HG03575 (cell line): ENCODE data around the gene DAB1.

Experiments
- ATAC-seq: cut with Tn5 transposase; IDR thresholded peaks from one replicate; pipeline ENCODE4 v1.9.1; 2021; ENCODE audit not compliant: unreplicated experiment, insufficient number of reproducible peaks, low FRiP score; ENCODE audit errors: extremely low read depth

DAB1 gene

DNA sequence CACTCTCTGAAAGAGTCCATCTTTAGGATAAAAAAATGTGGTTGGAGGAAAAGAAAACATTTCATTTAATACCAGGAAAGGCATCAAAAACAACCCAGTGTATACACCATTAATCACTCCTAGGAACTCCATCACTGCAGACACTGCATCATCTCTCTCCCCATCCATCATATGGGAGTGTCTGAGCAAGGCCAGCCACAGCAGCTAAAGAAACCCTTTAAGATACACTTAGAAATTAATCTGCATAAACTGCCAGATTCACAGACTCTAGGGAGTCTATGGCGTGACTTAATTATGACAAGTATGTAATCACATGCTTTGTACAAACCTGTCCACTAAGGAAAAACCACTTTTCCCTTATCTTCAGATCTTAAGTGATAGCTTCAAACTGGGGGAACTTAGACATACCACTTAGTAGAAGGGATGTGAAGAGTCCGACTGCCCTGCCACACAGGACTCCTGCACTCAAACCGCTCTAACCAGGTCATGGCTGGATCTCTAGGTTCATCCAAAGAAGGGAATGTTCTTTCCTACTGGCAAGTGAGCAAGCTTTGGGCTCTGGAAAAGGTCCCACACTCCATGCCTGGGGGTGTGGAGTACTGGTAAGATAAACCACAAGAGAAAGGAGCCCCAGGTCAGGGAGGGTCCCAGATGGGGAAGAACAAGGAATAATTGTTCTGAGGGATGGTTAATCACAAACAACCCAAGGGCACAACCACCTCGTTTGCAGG is 397.1 kb downstream of the DAB1 start:
- ATAC-seq, result no peak

DNA sequence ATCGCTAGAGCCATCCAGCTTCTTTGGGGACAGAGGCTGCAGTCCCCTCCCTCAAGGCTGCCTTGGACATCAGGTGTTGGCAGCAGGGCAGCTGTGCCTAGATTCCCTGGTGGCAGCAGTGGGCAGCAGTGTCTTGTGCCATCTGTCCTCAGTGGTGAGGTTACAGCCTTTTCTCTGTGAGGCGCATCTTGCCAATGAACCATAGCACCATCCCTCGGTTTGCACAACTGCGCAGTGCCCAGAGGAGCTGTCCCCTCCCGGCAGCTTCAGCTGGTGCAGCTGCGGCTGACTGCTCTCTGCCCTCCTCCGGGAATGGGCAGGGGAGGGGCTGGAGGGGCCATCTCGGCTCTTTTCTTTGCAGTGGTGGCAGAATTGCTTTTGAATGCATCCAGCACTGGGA is 399.0 kb downstream of the DAB1 start:
- no peak for ATAC-seq

DNA sequence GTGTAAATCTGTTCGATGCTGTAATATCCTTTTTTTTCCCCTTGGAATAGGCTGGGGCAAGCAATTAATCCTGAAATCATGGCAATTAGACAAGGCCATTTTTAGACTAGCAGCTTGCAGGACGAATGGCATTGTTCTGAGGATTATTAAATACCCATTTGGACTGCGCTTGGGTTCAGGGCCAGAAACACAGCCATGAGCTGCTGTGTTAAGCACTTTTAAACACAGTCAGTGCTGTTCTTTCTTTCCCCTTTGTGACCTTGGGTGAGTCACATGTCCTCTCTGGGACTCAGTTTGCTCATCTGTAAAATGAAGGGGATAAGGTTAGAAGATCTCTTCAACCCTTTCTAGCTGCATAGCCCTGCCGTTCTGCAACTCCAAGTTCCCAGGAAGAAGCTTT is 399.4 kb downstream of the DAB1 start:
- no peak for ATAC-seq

DNA sequence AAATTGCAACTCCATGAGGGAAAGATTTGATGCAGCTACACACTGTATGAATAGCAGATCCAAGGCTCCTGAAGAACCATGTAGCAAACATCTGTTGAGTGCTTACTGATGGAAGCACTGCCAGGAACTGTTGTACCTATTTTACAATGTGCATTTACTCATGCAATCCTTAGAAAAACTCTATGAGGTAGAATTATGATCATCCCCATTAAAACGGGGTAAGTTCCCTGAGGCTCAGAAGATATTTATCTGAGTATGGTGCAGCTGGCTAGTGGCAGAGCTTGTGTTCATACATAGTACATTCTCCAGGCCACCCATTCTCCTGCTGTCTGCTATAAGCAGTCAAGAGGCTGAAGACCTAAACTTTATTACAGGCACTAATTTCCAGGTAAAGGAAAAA is 403.6 kb downstream of the DAB1 start:
- no peak for ATAC-seq

DNA sequence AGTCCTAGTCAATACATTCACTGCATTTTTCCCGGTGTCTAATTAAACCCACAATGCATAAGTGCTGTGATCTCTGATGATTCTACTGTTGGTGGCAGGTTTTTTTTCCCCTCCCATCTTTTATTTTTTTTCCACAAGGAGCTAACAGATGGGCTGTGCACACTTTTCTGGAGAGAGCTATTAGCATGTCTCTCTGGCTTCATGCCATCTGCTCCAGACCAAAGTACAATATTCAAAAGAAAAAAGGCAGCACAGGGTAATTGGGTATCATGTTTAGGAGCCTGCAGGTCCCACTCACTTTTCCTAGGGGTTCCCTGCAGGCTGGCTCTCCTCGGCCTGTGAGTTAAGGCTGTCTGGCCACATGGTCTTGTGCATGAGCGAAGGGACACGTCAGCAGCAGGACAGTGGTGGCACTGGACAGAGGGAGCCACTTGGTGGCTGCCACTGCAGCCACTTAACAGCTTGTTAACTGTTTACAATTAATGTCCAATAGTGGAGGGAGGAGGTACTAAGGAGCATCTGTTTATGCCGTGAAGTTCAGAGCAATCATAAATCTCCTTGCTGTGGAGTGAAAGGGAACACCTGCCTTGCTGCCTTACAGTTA is 404.5 kb downstream of the DAB1 start:
- ATAC-seq, result no peak

DNA sequence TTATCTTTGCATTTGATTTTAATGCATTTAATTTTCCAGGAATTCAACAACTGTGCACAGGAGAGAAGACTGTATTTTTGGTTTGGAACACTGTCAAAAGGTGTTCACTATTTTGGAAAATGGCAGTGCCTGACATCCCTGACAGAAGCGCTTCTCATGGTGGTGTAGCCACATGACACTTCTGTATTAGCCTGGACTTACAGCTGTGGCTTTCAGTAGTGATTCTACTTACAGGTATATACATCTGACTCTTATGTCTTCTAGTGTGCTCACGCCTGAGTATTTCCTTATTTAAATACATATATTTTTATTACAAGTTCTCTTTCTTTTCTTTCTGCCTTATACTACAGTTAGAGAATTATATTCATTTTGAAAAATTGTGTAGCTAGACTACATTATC is 405.7 kb downstream of the DAB1 start:
- no peak for ATAC-seq

DNA sequence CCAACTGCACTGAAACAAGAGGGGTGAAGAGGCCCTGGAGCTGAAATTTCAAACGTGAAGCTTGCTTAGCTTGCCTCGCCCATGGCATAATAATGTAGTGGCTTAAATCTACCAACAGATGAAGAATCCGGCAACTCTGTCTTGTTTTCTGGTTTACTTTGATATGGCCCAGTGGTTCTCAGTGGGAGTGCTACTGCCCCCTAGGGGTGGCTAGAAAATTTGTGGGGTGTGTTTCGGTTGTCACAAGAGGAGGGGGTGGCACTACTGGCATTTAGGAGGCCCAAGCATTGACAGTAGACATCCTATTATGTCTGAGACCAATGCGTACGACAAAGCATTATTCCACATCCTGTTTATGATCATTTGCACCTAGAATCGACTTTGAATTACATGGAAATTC is 406.1 kb downstream of the DAB1 start:
- no peak for ATAC-seq

DNA sequence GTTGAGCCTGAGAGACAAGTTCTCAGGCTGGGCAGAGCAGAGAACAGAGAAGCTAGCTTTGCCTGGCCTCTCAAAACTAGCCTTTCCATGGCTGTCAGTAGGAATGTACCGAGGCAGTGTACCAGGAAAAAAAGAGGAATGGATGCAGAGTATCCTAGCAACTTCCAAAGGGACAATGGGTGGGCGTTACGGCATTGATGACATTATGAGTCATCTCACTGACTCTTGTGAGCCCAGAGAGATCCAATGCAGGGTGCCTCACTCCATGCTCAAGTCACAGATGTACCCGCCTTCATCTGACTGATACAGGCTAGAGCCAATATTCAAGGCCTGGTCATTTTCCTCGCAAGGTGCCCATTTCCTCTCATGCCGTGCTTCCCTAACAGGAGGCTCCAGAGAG is 406.7 kb downstream of the DAB1 start:
- ATAC-seq, result no peak

DNA sequence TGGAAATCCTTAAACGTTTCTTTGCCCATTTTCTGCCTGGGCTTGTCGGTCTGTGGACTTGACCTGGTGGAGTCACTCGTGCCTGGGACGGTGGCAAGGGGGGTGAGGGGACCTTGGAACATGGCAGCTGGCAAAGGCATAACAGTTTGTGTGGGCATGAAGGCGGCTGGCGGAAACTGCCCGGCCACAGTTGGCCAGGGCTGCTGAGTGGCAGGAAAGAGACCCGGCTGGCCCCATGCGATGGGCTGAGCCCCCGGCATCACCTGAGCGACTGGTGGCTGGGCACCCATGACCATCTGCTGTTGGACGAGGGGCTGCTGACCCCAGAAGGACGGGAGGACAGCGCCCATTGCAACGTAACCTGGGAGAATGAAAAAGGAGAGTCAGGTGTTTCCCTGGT is 408.8 kb downstream of the DAB1 start:
- ATAC-seq, result no peak

DNA sequence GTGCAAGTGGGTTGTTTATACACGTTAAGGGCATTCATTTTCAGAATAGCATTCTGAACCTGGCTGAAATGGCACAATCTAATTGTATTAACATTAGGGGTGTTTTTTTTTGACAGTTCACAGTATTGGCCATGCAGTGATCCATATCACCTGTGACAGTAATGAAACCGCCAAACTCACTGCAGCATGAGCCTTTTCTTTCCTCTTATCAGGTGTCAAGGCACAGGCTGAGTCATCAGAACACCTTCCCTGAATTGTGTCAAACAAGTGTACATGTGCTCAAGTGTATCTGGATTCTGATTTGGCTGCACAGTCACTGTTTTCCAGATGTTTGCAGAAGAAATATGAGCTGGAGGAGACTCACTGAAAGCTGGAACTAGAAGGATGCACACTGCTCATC is 410.3 kb downstream of the DAB1 start:
- ATAC-seq, result no peak

DNA sequence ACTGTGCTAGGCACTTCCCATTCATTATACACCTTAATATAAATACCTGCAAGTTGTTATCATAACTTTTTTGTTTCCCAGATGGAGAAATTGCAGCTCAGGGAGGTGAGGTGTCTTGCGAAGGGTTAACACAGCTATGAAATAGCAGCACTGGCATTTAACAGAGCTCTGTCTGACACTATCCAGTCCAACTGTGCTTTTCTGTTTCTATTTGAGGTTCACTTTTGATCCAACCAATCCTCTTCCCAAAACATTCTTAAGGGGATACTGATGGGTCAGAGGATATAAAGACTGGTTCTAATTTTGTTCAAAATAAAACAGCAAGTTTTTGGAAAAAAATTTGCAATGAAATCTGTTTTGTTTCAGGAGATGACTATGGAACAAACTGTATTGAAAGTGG is 411.5 kb downstream of the DAB1 start:
- ATAC-seq, result no peak

DNA sequence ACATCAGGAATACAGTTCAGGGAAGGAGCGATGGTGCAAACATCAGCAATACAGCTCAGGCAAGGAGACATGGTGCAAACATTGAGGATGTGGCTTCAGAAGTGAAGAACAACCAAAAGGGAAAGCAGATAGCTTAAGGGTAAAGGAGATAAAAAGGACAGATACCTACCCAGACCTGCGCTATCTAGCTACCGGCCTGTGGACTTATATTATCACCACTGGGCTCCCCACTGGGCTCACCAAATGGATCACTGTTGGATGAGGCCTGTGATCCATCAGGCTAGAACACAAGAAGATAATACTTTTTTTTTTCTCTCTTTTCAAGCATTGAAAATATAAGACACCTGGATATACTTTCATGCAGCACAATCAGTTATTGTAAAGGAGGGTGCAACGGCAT is 413.3 kb downstream of the DAB1 start:
- no peak for ATAC-seq

DNA sequence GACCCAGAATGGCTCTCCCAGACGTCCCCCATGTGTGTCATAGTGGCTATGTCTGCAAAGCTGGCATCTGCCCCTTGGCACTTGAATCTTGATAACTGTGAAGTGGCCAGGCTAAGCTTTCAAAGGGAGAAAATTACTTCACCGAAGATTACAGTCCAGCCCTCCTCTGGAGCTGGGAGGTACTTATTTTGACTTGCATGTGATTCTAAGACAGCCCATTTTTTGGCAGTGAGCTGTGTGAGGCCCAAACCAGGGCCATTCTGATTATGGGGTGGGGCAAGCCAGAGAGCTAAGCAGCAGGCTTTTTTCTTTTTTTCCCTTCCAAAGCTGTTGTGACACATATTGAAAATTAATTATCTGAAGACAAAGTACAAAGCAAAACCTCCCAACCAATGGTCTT is 415.9 kb downstream of the DAB1 start:
- no peak for ATAC-seq

DNA sequence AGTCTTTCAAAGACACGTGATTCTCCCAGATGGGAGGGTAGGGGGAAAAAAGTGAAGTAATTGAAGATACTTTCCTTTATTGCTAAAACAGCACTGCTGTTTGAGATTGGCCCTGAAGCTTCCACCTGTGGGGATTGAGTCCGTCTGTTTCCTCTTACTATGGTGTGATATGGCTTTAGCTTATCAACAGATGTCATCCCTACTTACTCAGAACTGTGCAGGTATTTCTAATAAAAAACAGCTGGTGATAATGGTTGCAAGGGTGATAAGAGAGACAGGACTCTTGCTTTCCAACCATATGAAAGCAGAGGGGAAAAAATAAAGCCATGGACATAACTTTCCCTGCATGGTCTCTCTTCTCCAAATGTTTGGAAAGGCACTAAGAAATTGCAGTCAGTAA is 416.4 kb downstream of the DAB1 start:
- no peak for ATAC-seq

DNA sequence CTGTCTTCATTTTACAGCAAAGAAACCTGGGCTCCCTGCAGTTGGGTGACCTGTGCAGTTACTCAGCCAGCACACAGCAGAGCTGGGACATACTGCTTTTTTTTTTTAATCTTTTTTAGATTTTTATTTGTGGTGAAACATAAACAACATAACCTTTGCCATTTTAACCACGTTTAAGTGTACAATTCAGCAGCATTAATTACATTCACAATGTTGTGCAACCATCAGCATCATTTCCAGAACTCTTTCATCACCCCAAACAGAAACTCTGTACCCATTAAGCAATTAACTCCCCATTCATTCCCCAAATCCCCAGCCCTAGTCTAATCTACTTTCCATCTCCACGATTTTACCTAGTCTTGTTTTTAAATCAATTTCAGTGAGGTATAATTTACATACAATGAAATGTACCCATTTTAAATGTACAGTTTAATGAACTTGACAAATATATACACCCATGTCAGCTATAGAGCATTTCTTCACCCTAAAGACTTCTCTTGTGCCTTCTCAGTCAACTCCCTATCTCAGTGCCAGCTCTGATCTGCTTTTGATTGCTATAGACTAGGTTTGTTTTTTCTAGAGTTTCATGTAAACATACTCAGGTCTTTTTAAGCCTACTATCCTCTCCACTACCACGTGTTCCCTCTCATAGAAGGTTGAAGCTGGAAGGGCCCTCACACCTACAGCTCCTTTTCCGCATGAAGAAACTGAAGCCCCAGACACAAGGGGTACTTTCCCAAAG is 420.3 kb downstream of the DAB1 start:
- no peak for ATAC-seq

DNA sequence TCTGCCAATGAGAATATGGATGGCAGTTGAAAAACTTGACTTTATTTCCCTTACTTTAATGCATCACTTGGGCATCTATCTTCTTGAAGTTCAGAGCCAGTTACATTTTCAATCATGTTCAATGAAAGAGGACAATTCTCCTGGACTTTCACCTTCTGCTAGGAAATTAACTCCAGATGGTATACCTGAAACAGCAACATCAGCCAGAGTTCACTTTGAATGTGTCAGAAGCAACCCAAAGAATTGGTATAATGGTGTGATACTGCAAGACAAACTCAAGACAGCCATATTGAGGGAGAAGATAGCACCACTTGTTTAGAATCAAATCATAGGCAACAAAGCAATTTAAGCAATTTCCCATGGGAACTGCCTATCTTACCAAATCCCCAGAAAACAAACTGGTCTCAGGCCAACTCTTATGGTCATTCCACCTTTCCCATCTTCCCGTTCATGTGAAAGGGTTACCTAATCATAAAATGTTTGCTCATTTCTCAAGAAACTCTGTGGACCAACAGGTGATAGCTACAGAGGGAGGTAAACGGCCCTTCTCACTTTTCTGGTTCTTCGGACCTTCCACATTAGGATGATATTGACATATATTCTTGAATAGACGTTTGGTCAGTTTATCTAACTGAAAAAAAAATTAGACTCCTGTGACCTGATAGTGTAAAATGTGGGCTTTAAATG is 428.3 kb downstream of the DAB1 start:
- no peak for ATAC-seq

DNA sequence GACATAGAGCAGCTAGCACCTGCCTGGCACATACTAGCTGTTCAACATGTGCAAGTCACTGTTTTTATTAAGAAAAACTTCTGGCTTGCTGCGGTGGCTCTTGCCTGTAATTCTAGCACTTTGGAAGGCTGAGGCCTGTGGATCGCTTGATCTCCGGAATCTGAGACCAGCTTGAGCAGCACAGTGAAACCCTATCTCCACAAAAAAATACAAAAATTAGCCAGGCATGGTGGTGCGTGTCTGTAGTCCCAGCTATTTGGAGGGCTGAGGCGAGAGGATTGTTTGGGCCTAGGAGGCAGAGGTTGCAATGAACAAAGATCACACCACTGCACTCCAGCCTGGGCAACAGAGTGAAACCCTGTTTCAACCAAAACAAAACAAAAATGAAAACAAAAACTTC is 430.4 kb downstream of the DAB1 start:
- ATAC-seq, result no peak

DNA sequence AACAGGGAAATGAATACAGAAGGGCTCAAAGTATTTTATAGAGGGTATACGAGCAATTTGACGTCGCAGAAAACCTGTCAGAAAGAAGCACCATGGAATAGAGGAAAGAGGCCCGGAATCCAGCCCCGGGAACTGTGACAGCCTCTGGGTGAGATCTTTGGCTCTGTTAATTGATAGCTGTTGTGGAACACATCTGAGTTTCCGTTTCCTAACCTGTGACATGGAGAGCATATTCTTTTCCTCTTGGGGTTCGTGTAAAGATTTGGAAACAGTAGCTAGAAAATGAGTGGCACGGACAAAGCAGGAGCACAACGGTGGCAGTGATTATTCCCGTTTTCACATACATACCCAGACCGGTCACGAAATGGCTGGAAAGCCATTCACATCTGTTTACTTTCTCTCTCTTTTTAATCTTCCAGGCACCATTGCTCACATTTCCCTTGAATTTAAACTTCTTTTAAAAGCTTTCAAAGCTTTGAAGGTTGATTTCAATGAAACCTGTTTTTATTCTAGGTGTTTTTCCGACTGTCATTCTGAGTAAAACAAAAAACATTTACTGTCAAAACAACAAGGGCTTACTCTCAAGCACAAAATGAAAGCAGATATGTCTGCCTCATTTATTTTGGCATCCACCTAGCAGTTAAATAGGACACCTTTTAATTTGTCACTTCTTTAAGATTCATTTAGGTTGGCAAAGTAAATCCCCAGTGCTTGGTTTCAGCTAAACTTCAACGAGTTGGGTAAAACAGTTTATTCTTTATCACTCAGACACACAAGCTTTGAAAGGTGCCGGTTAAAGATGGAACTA is 431.3 kb downstream of the DAB1 start:
- no peak for ATAC-seq

DNA sequence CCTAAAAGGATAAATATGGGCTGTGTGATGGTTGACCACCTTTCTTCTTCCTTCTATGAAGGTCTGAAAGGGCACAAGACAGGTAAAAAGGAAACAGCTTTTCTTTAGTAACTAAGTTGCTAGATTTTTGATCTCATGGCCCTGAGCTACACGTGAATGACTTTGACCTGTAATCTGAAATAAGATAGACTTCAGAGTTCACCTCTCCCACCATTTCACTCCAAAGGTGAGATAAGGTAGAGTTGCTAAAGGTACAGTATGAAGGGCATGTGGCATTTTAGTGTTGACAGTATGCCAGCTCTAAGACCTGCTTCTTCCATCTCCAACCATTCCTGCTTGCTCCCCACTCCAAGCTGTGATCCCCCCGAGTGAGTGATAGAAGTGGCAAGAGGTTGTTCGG is 432.3 kb downstream of the DAB1 start:
- no peak for ATAC-seq
